Measurements from ENCODE around the gene FAM222A.
A peak's percentile ranks its signal among the peaks of the same experiment; 100 is the strongest.

FAM222A gene

DNA sequence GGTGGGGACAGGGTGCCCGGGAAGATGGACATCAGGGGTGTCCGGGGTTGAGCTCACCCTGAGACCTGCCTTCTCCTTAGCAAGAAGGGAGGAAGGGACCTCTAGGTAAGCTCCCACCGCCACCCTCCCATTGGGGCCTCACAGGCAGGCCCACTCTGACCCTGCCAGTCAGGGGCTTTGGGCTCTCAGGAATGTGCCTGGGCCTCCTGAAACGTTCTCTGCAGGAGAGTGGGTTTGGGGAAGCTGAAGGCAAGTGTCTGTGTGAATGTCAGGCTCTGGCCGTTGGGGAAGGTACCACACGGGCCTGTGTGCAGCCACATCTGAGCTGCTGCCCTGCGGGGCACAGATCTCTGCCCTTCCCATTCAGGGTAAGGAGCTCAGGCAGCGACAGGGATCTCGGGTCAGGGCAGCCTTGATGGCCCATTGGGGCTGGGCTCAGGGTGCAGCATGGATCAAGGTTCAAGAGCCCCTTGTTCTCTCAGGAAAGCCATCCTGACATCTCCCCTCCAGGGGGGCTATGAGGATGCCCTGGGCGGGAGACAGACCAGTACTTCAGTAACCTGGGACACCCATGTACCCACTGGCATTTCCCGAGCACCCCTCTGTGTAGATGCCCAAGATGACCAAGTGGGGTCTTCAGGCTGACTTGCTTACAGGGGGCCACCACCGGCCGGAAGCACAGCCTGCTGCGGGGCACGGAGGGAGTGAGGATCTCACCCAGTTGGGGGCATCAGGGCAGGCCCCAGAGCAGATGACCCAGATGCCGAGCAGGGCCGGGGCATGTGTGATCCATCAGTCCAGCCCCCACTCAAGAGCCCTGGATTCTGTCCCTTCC lies 29.7 kb downstream of the FAM222A start:
- Mint-ChIP-seq H3K36me3 (no peaks in the 10 kb centered on the region), H3K27ac (no peak overlapping the region), H3K9me3 (no peaks in the 10 kb centered on the region), H3K4me3 (no peak overlapping the region), H3K4me1 (no peaks in the 10 kb centered on the region)
- ATAC-seq (peak; percentile 17), DNase-seq (ENCODE audit: low spot score in 2 of 2) (no peak)

DNA sequence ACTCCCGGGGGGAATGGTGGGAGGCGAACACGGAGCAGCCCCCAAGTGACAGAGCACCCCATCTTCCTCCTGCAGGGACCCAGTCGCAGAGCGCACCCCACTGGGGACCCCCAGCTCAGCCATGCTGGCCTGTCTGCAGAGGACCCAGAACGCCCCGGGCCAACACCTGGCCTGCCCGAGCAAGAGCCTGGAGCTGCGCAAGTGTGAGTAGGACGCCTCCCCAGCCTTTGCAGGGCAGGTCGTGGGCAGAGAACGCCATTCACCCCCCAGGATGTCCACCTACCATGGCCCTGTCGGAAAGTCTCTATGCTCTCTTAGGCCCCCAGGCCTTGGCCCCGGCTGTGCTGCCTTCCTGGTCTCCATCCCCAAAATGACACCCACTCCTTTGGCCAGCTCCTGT lies 30.4 kb downstream of the FAM222A start:
- DNase-seq (ENCODE audit: low spot score in 2 of 2): no peak

DNA sequence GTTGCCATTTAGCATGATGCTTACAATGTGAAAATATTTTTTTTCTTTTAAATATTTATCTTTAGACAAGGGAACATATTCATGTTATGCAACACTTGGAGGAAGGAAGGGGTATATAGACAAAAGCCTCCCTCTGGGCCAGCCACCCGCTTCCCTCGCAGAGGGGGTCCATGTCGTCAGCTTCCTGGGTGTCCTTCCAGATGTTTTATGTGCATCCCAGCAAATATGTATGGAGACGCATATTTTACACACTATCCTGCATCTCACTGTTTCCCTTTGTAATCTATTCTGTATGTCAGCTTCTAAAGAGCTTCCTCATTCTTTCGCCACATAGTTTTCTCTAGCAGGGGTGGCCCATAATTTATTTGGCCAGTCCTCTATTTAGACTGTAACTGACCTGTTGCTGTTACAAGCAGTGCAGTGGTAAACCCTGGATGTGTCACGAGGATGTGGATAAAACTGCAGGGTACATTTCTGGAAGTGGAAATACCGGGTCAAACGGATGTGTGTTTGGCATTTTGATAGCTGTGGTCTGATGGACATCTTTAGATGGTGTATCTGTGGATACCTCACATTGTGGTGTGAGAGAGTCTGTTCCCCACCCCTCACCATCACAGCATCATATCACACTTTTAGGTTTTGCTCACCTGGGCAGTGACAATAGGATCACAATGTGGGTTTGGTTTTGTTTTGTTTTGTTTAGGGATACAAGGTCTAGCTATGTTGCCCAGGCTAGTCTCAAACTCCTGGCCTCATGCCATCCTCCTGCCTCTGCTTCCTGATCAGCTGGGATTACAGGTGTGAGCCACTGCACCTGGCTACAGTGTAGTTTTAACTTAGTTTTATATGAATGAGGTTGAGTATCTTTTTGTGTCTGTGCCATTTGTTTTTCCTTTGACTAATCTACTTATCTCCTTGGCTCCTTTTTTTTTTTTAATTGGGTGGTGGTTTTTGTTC lies 31.6 kb downstream of the FAM222A start:
- DNase-seq (ENCODE audit: low spot score in 2 of 2): no peak
- H3K4me3 Mint-ChIP-seq: no peak overlapping the region
- H3K27ac Mint-ChIP-seq: no peak overlapping the region
- ATAC-seq: no peak
- no peaks in the 10 kb centered on the region for H3K9me3 Mint-ChIP-seq
- no peaks in the 10 kb centered on the region for H3K4me1 Mint-ChIP-seq
- H3K36me3 Mint-ChIP-seq: no peaks in the 10 kb centered on the region

More for the DNA sequence above, 30.4 kb downstream of the FAM222A start:
- peak; percentile 14 for ATAC-seq
- no peaks in the 10 kb centered on the region for H3K4me1 Mint-ChIP-seq
- H3K9me3 Mint-ChIP-seq: no peaks in the 10 kb centered on the region
- H3K4me3 Mint-ChIP-seq: no peak overlapping the region
- no peak overlapping the region for H3K27ac Mint-ChIP-seq
- no peaks in the 10 kb centered on the region for H3K36me3 Mint-ChIP-seq

DNA sequence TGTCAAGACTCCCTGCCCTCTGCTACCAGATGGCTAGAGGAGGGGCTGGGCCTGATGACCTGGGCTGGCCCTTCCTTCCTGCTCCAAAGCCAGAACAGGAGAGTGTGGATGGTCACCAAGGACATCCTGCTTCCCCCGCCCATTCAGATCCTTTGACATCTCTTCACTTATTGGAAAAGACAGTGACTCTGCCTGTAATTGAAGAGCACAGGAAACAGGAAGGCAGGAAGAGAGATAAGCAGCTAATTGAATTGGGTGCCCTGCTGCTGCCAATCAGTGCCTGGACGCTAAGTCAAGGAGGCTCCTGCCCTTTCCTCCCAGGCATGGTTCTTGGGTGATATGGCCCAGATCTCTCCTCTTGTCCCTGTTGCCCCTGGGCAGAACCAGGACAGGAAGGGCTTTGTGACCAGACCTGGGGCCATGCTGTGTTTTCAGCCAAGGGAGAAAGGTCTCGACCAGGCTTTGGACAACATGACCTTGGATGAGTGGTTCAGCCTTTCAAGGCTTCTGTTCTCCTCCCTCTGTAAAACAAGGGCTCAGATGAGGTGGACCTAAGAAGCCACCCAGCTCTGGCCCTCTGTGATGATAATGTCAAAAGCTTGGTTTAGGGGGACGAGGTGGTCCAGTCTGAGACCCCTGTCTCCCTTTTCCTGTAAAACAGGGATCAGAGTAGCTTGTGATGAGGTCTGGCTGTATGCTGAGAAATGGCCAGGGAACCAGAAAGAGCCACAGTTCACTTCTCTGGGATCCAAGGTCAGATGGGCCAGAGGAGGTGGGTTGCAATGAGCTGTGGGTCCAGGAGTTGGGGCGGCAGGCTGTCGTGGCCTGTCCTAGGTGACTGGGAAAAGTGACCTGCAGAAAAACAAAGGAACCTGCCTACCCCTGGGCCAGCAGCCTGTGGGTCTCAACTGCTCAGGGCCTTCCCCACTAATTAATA lies 38.8 kb downstream of the FAM222A start:
- Mint-ChIP-seq H3K9me3 (peaks cover 4% of the 10 kb centered on the region), H3K27ac (no peak overlapping the region), H3K36me3 (no peaks in the 10 kb centered on the region), H3K4me3 (no peak overlapping the region), H3K4me1 (no peaks in the 10 kb centered on the region)
- ATAC-seq (no peak), DNase-seq (ENCODE audit: low spot score in 2 of 2) (no peak)

DNA sequence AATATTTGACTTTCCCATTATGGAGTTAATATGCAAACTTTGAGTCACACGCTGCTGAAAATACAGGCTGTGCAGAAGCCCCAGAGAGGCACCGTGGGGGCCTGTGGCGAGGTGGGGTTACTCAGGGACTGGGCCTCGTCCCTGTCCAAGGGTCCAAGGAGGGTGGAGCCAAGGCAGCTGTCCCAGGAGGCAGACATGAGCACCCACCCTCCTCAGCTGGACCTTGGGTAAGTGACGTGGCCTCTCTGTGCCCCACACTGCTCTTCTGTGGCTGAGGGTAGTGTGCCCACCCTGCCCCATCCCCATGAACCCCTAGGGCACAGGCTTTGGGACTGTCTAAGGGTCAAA lies 39.4 kb downstream of the FAM222A start:
- Mint-ChIP-seq H3K4me3 (no peak overlapping the region), H3K36me3 (no peaks in the 10 kb centered on the region), H3K9me3 (peaks cover 6% of the 10 kb centered on the region), H3K4me1 (no peaks in the 10 kb centered on the region), H3K27ac (no peak overlapping the region)
- ATAC-seq (no peak), DNase-seq (ENCODE audit: low spot score in 2 of 2) (no peak)

DNA sequence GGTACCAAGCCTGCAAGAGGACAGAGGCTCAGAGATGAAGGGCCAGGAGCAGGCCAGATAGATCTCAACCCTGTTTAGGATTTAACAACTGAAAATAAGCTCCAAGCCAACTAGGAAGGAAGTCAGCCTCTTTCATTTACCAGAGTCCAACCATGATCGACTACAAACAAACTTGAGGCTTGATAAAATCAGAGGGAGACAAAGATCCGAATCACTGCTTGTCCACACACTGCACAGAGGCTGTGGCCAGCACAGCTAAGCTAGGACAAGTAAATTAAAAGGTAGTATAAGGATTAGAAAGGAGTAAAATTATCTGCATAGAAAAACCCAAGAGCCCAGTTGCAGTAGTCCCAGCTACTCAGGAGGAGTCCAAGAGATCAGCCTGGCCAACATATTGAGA lies 40.3 kb downstream of the FAM222A start:
- no peak for ATAC-seq
- Mint-ChIP-seq H3K4me1 (no peaks in the 10 kb centered on the region), H3K9me3 (peaks cover 6% of the 10 kb centered on the region), H3K36me3 (no peaks in the 10 kb centered on the region), H3K4me3 (no peak overlapping the region), H3K27ac (no peak overlapping the region)
- no peak for DNase-seq (ENCODE audit: low spot score in 2 of 2)

DNA sequence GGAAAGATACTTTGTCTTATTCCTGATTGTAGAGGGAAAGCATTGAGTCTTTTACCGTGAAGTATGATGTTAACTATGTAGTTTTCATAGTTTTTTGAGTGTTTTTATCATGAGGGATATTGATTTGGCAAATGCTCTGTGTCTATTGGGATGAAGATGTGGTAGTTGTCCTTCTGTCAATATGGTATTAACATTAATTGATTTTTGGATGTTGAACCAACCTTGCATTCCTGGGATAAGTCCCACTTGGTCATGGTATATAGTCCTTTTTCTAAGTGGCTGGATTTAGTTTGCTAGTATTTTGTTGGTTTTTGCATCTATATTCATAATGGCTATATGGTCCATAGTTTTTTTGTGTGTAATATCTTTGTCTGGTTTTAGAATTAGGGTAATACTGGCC lies 42.8 kb downstream of the FAM222A start:
- no peak overlapping the region for H3K27ac Mint-ChIP-seq
- no peaks in the 10 kb centered on the region for H3K36me3 Mint-ChIP-seq
- peaks cover 6% of the 10 kb centered on the region for H3K9me3 Mint-ChIP-seq
- DNase-seq (ENCODE audit: low spot score in 2 of 2) (no peak), ATAC-seq (no peak)
- no peak overlapping the region for H3K4me3 Mint-ChIP-seq
- H3K4me1 Mint-ChIP-seq: no peaks in the 10 kb centered on the region

DNA sequence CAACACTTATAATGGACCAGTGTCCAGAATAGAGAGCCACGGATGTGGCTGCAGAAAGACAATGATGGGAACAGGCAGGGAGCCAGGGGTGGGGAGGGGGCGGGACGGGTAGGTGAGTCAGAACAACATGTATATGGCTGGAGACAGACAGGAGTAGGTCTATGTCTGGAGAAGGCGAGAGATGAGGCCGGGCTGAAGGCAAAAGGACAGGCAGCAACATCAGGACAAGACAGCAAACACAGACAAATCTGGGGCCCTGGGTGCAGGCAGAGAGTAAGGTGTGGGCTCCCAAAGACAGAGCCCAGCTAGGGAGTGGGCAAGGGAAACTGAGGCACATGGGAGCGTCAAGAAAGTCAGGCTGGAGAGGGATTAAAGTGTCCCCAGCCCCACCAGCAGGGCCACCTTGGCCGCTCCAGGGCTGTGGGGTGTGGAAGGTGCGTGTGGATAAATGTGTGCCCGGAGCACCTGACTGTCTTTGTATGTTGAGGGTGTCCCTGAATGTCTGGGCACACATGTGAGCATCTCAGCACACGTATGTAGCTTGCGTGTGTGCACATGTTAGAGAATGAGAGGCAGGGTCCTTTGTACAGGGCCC lies 44.1 kb downstream of the FAM222A start:
- no peak for DNase-seq (ENCODE audit: low spot score in 2 of 2)
- Mint-ChIP-seq H3K4me1 (no peaks in the 10 kb centered on the region), H3K36me3 (no peaks in the 10 kb centered on the region), H3K9me3 (peaks cover 6% of the 10 kb centered on the region), H3K27ac (no peak overlapping the region), H3K4me3 (no peak overlapping the region)
- no peak for ATAC-seq

DNA sequence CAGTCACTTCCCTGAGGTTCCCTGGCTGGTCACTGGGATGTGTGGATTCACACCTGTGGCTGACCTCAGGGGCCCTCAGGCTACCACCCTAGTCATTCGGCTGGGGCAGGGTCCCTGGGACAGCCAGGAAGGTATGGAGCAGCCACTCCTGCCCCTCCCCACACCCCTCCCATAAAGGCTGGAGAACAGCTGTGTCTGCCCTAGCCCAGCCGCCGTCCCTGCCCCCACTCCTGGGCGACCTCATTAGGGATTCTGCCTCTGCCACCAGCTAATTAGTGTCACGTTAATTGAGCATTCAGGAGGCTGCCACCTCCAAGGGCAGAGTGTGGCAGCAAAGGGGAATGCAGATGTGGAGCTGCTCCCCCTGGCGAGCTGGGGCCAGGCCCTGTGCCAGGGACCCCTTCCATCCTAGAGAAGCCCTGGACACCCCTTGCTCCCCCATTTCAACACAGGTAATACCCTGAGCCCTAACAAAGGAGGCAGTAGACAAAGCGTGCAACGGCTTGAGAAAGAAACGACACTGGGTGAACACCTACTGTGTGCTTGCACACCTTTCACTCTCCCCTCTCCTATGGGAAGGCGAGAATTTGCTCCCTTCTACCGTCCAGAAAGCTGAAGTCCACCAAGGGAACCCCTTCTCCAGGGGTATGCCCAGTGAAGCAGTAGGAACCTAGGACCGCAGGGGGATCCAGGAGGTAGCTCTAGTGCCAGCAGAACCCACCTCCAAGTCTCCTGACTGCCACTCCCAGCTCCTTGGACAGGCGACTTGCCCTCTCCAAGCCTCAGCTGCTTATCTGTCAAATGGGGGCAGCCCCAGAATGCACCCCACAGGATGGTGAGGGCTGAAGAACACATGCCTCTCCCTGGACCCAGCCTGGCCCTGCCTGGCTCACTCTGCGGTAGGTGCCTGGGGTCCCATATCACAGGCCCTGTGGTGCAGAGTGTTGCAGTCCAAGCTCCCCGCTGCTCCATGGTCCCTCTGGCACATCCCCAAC lies 45.1 kb downstream of the FAM222A start:
- Mint-ChIP-seq H3K27ac (no peak overlapping the region), H3K4me3 (no peak overlapping the region), H3K36me3 (no peaks in the 10 kb centered on the region), H3K4me1 (peaks cover 7% of the 10 kb centered on the region), H3K9me3 (peaks cover 6% of the 10 kb centered on the region)
- no peak for DNase-seq (ENCODE audit: low spot score in 2 of 2)
- no peak for ATAC-seq

DNA sequence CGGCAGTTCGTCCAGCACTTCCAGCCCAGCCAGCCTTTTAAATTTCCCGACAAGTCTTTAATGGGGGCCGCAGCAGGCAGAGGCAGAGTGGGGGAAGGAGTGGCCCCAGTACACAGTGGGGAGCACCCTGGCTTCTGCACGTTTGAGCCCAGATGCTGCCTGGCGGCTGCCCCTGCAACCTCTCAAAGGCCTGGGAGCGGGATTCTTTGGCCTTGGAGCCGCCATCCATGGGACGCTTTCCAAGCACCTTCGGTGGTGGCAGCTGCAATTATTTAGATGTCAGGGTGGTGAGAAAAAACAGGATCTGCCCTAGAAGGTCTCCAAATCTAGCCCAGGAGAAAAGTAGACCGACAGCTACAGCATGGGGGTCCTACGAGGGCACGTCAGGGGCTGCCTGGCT lies 46.0 kb downstream of the FAM222A start:
- Mint-ChIP-seq H3K27ac (no peak overlapping the region), H3K9me3 (peaks cover 6% of the 10 kb centered on the region), H3K4me1 (peaks cover 7% of the 10 kb centered on the region), H3K36me3 (no peaks in the 10 kb centered on the region), H3K4me3 (no peak overlapping the region)
- DNase-seq (ENCODE audit: low spot score in 2 of 2): no peak
- ATAC-seq: no peak

DNA sequence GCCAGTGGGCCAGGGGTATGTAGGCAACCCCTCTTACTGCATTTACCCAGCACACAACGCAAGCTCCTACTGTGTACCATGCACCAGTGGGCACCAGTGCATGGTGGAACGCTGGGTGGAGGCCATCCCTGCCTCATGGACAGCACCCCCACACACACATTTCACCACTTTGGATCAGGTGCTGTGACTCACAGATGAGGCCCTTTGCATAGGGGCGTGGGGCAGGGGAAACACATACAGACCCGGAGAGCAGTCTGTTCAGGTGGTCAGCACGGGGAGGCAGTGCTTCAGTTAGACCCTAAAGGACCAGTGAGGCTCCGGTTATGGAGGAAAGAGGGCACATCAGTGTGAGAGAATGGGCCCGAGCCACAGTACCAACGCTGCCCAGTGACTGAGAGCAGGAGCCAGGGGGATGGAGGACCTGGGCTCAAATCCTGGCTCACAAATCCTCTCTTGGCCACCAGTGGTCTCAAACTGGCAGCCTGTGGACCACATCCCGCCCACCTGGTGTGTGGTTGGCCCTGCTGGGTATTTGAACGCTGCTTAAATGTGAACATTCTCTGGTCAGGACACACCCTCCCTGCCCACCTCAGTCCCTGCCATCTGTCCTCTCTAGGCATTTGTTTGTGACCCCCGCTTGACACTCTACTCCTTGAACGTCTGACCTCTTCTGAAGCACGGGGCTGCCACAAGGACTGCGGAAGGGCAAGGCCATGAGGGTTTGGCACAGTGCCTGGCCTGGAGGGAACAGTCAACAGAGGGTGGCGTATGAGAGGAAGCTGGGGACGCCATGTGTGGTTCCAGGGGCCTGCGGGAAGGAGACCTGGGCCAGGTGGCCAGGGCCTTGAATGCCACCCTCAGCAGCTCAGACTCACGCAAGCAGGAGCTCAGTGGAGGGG lies 46.7 kb downstream of the FAM222A start:
- no peaks in the 10 kb centered on the region for H3K36me3 Mint-ChIP-seq
- ATAC-seq: no peak
- peaks cover 6% of the 10 kb centered on the region for H3K9me3 Mint-ChIP-seq
- H3K4me3 Mint-ChIP-seq: no peak overlapping the region
- no peak for DNase-seq (ENCODE audit: low spot score in 2 of 2)
- H3K4me1 Mint-ChIP-seq: peaks cover 7% of the 10 kb centered on the region
- no peak overlapping the region for H3K27ac Mint-ChIP-seq

DNA sequence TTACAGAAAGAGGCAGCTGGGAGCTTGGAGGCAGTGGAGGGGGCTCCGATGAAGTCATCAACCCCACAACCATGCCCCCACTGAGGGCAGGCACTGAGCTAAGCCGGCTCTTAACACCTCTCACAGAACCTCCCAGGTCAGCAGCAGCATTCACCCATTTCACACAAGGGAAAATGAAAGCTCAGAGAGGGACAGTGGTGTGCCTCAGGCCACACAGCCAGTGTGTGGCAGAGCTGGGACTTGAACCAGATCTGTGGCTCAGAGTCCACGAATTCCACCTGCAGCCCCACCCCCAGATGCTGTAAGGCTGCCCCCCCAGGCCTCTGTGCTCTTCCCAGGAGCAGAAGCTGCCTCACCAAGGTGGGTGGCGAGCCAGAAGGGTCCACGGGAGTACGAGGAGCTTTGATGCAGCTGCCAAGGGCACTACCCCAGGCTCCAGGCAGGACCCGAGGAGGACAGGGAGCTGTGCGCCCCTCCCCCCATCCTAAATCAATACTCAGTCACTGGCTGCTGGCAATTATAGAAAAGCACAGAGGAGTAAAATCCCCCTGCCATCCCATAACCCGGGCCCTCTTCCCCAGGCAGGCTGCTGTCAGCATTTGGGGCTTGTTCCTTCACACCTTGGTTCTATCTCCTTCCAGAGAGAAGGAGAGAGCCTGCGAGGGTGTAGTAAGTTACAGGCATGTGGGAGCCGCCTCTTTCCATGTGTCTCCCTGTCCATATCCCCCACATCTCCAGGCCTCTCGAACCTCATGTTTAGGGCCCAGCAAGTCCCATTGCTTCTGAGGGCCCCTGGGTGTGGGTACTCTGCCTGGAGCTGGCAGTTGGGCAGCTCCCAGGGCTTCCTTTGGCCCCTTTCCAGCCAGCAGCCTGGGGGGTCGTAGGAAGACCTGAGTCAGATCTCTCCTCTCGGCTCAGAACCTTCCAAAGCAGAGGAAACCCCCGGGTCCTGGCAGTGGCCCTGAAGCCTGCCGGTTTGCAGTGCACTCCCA lies 47.6 kb downstream of the FAM222A start:
- Mint-ChIP-seq H3K4me1 (peaks cover 7% of the 10 kb centered on the region), H3K36me3 (no peaks in the 10 kb centered on the region), H3K27ac (peak overlapping the region; percentile 21), H3K4me3 (no peak overlapping the region), H3K9me3 (peaks cover 6% of the 10 kb centered on the region)
- ATAC-seq (no peak), DNase-seq (ENCODE audit: low spot score in 2 of 2) (no peak)

Measured in stimulated activated effector memory CD8-positive, alpha-beta T cell treated with anti-CD3 and anti-CD28 coated beads, Interleukin-12 subunit alpha, Interleukin-12 subunit beta, amount 100 ng/mL, for 72 hours (primary cell).